ENCODE measurements around the gene TAS2R60.

DNA sequence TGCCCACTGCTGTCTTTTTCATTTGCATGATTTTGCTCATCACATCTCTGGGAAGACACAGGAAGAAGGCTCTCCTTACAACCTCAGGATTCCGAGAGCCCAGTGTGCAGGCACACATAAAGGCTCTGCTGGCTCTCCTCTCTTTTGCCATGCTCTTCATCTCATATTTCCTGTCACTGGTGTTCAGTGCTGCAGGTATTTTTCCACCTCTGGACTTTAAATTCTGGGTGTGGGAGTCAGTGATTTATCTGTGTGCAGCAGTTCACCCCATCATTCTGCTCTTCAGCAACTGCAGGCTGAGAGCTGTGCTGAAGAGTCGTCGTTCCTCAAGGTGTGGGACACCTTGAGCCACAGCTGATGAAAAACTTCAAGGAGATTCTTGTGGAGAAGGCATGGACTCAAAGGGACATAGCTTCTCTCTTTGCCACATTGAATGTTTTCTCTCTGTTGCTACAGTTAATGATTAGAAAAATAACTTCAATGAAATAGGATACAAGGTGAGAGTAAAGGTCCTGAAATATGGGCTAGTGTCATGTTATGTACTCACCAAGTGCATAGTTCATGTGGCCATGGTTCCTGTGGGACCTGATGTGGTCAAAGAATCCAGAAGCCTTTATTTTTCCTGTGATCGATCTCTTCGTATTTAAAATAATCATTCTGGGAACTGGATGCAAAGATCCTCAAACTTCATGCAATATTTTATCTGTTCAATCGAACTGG, 970 bp downstream of the TAS2R60 start:
- TF ChIP-seq EP300 (IDR thresholded peaks at IDR 0.05) = no peak
- TF ChIP-seq, protein P1, sequence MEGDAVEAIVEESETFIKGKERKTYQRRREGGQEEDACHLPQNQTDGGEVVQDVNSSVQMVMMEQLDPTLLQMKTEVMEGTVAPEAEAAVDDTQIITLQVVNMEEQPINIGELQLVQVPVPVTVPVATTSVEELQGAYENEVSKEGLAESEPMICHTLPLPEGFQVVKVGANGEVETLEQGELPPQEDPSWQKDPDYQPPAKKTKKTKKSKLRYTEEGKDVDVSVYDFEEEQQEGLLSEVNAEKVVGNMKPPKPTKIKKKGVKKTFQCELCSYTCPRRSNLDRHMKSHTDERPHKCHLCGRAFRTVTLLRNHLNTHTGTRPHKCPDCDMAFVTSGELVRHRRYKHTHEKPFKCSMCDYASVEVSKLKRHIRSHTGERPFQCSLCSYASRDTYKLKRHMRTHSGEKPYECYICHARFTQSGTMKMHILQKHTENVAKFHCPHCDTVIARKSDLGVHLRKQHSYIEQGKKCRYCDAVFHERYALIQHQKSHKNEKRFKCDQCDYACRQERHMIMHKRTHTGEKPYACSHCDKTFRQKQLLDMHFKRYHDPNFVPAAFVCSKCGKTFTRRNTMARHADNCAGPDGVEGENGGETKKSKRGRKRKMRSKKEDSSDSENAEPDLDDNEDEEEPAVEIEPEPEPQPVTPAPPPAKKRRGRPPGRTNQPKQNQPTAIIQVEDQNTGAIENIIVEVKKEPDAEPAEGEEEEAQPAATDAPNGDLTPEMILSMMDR (IDR thresholded peaks at IDR 0.05) = no peak

Data from esophagus muscularis mucosa (tissue), 3 donors.